ENCODE data around the gene GRAMD4.

GRAMD4 gene

GRCh38 chr22:46727813-46728364 lies 107.7 kb downstream of the GRAMD4 start:
- DNase-seq, result no peak

GRCh38 chr22:46728470-46728869 lies 108.3 kb downstream of the GRAMD4 start:
- DNase-seq, result no peak
